Measurements from ENCODE around the gene PRTFDC1. TPM values are rescaled to one million over a fixed set of nuclear protein-coding genes. Genes with fewer than 3 reads are reported as not detected.

The PRTFDC1 gene
- total RNA-seq, 2 donors from 2014 or later: 14.5 to 18.3 TPM

DNA sequence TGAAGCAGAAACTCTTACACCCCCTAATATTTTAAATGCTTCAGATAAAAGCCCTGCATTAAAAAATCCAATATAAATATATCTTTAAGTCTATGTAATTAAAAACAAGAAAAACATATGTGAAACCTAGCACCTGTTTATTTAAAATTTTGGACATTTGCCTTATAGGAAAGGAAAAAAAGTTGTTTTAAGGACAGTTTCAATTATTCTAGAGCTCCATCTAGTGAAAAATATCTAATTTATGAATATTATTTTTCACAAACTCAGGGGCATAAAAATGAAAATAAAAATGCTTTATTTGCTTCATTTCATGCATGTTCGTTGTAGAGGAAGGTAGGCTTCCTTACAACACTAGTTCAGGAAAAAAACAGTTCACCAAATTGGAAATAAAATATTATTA lies 37.5 kb upstream of the PRTFDC1 start:
- H3K27me3 Mint-ChIP-seq (ENCODE audit: insufficient read depth): peaks cover 1% of the 10 kb centered on the region
- no peaks in the 10 kb centered on the region for H3K36me3 Mint-ChIP-seq (ENCODE audit: low read depth)
- DNase-seq: no peak
- TF ChIP-seq, protein P1, sequence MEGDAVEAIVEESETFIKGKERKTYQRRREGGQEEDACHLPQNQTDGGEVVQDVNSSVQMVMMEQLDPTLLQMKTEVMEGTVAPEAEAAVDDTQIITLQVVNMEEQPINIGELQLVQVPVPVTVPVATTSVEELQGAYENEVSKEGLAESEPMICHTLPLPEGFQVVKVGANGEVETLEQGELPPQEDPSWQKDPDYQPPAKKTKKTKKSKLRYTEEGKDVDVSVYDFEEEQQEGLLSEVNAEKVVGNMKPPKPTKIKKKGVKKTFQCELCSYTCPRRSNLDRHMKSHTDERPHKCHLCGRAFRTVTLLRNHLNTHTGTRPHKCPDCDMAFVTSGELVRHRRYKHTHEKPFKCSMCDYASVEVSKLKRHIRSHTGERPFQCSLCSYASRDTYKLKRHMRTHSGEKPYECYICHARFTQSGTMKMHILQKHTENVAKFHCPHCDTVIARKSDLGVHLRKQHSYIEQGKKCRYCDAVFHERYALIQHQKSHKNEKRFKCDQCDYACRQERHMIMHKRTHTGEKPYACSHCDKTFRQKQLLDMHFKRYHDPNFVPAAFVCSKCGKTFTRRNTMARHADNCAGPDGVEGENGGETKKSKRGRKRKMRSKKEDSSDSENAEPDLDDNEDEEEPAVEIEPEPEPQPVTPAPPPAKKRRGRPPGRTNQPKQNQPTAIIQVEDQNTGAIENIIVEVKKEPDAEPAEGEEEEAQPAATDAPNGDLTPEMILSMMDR (conservative IDR thresholded peaks at IDR 0.05): no peak
- H3K36me3 ChIP-seq (ENCODE audit: control insufficient read depth, insufficient read depth, low read length): no peaks in the 10 kb centered on the region
- H3K27me3 ChIP-seq (ENCODE audit: control insufficient read depth, insufficient read depth, low read length, poor library complexity, severe bottlenecking): no peaks in the 10 kb centered on the region
- H3K4me1 ChIP-seq (ENCODE audit: control insufficient read depth, insufficient read depth, low read length): no peaks in the 10 kb centered on the region
- H3K27ac Mint-ChIP-seq: no peak overlapping the region
- H3K4me1 Mint-ChIP-seq: no peaks in the 10 kb centered on the region
- H3K9me3 Mint-ChIP-seq: no peaks in the 10 kb centered on the region
- no peak overlapping the region for H3K4me3 ChIP-seq (ENCODE audit: low read length)
- H3K4me3 Mint-ChIP-seq: no peak overlapping the region
- no CpG with 5 or more reads among the region's 1 CpG for WGBS, 2 experiments (ENCODE audit: insufficient coverage in 1 of 2, insufficient read length in 1 of 2)
- H3K9me3 ChIP-seq (ENCODE audit: control insufficient read depth, low read length): no peaks in the 10 kb centered on the region
- no peak overlapping the region for H3K27ac ChIP-seq (ENCODE audit: low read depth, low read length)
- no peak overlapping the region for H3K9ac ChIP-seq (ENCODE audit: extremely low read depth, low read length, poor library complexity, severe bottlenecking)

GRCh38 chr10:24988831-24989640 lies 36.6 kb upstream of the PRTFDC1 start:
- H3K27ac Mint-ChIP-seq: no peak overlapping the region
- no peaks in the 10 kb centered on the region for H3K36me3 Mint-ChIP-seq (ENCODE audit: low read depth)
- no peak overlapping the region for H3K4me3 Mint-ChIP-seq
- no peaks in the 10 kb centered on the region for H3K9me3 Mint-ChIP-seq
- no peak overlapping the region for H3K27ac ChIP-seq (ENCODE audit: low read depth, low read length)
- no peak for DNase-seq
- 82 to 89% methylated on average over 9 to 12 of the region's 12 CpGs for WGBS, 2 experiments (ENCODE audit: insufficient coverage in 1 of 2, insufficient read length in 1 of 2)
- no peak overlapping the region for H3K9ac ChIP-seq (ENCODE audit: extremely low read depth, low read length, poor library complexity, severe bottlenecking)
- H3K27me3 Mint-ChIP-seq (ENCODE audit: insufficient read depth): peaks cover 1% of the 10 kb centered on the region
- H3K9me3 ChIP-seq (ENCODE audit: control insufficient read depth, low read length): no peaks in the 10 kb centered on the region
- TF ChIP-seq, protein P1 (conservative IDR thresholded peaks at IDR 0.05): no peak
- no peaks in the 10 kb centered on the region for H3K27me3 ChIP-seq (ENCODE audit: control insufficient read depth, insufficient read depth, low read length, poor library complexity, severe bottlenecking)
- H3K4me1 Mint-ChIP-seq: no peaks in the 10 kb centered on the region
- H3K4me3 ChIP-seq (ENCODE audit: low read length): no peak overlapping the region
- no peaks in the 10 kb centered on the region for H3K36me3 ChIP-seq (ENCODE audit: control insufficient read depth, insufficient read depth, low read length)
- no peaks in the 10 kb centered on the region for H3K4me1 ChIP-seq (ENCODE audit: control insufficient read depth, insufficient read depth, low read length)

DNA sequence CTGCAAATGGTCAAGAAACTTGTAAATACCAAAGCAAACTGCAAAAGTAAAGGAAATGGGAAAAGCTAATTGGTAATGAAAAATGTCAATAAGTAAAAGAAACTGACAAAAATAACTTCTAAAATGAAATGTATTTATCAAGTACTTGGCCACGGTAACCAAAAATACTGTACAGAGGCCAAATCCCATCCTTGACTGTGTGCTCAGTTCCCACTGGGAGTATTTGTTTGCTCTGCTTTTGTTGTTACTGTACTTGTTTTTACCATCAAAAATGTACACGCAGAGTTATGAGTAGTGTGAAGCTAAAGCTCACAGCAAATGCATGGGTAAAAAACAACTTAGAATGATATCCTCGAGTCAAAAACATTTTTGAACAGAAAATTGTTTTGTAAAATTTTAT lies 32.5 kb upstream of the PRTFDC1 start:
- Histone ChIP-seq H3K4me1 (ENCODE audit: control insufficient read depth, insufficient read depth, low read length) (no peaks in the 10 kb centered on the region), H3K27ac (ENCODE audit: low read depth, low read length) (no peak overlapping the region), H3K36me3 (ENCODE audit: control insufficient read depth, insufficient read depth, low read length) (no peaks in the 10 kb centered on the region), H3K9ac (ENCODE audit: extremely low read depth, low read length, poor library complexity, severe bottlenecking) (no peak overlapping the region), H3K27me3 (ENCODE audit: control insufficient read depth, insufficient read depth, low read length, poor library complexity, severe bottlenecking) (no peaks in the 10 kb centered on the region), H3K9me3 (ENCODE audit: control insufficient read depth, low read length) (no peaks in the 10 kb centered on the region), H3K4me3 (ENCODE audit: low read length) (no peak overlapping the region)
- WGBS, 2 experiments (ENCODE audit: insufficient coverage in 1 of 2, insufficient read length in 1 of 2): 63 to 100% methylated on average over 1 to 3 of the region's 3 CpGs
- H3K36me3 Mint-ChIP-seq (ENCODE audit: low read depth): no peaks in the 10 kb centered on the region
- DNase-seq: no peak
- no peak overlapping the region for H3K4me3 Mint-ChIP-seq
- TF ChIP-seq, protein P1 (conservative IDR thresholded peaks at IDR 0.05): no peak
- H3K27me3 Mint-ChIP-seq (ENCODE audit: insufficient read depth): no peaks in the 10 kb centered on the region
- H3K4me1 Mint-ChIP-seq: no peaks in the 10 kb centered on the region
- no peak overlapping the region for H3K27ac Mint-ChIP-seq
- no peaks in the 10 kb centered on the region for H3K9me3 Mint-ChIP-seq

Data from endodermal cell (in vitro differentiated cells).